NCI-H2081 (cell line): ENCODE measurements around the gene MRPL14.

ENCODE experiments used
- DNase-seq, 2 experiments: peaks; one replicate each; lab custom pipeline; 2025; lab: John Stamatoyannopoulos, UW

MRPL14 gene

GRCh38 chr6:44064948-44065272, 62.3 kb downstream of the MRPL14 start:
- no peak for DNase-seq

DNA sequence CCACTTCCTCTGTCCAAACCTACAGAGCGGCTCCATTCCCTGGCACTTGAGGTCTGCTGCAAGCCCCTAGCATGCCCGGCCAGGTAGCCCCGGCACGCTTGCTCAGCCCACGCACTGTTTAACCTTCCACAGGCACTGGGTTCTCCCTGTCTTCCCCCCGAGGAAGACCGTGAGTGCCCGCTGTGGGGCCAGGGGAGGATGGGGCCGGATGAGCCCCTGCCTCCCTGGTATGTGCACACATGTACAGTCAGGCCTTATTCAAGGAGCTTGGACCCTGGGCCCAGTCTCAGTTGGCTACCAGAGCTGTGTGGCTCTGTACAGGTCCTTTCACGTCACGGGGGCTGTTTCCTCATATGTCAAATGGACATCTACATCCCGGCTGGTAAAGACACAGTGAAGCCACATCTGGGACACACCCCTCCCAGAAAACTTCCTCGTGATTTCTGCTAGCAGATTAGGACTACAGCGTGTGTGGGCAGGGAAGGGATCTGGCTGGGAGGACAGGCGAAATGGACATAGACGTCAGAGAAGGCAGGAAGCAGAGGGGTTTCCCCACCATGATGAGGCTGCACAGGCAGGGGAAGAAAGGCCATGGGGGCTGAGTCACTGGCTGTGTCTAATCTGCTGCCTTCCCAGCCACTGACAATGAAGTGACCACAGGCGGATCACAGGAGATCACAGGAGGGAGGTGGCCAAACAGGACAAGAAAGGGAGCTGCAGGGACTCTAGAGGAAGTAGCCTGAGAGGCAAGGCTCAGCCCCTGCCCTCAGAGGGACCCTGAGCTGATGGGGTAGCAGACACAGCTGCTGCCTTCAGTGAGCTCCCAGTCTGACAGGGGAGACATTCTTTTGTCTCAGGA, 62.9 kb downstream of the MRPL14 start:
- DNase-seq, result no peak

- DNase-seq, result no peak
These were observed 63.6 kb downstream of the MRPL14 start for GRCh38 chr6:44063561-44064059.
